H1 (cell line): ENCODE data around the gene DENND4A. TPM values are rescaled to one million over a fixed set of nuclear protein-coding genes. Genes with fewer than 3 reads are reported as not detected.

Experiments
- CTCF ChIA-PET: fragments of 300-600 bp; sonication (Branson Sonifier 250); formaldehyde crosslinking; loops from one replicate; lab custom pipeline; 2021; ENCODE audit not compliant: partially characterized antibody; lab: Charles Lee
- POLR2A ChIA-PET: fragments of 300-600 bp; sonication (Branson Sonifier 250); formaldehyde crosslinking; loops from one replicate; lab custom pipeline; 2021; ENCODE audit warnings: inconsistent platforms; ENCODE audit not compliant: partially characterized antibody; lab: Charles Lee
- DNase-seq, 2 experiments: peaks; one replicate each; pipeline versions ENCODE4 v3.0.0 to v3.0.0-alpha.2; 2010 to 2022; ENCODE audit warnings: low spot score in 2 of 2, low read depth in 1 of 2, mixed read lengths in 1 of 2
- FAIRE-seq: peaks from 2 replicates; lab custom pipeline; 2011; peaks lifted over from hg19 to GRCh38; lab: Jason Lieb, UNC
- H2AFZ ChIP-seq: 2 replicates; pipeline ENCODE4 v1.8.1; 2012; ENCODE audit warnings: low read length, inconsistent platforms
- H2AK5ac ChIP-seq: 2 replicates; pipeline ENCODE4 v1.6.1; 2013; ENCODE audit warnings: low read depth, low read length
- H2BK120ac ChIP-seq: replicated peaks from 2 replicates; pipeline ENCODE3; 2013; ENCODE audit warnings: low read depth, low read length, inconsistent platforms
- H2BK12ac ChIP-seq: 2 replicates; pipeline ENCODE4 v1.6.1; 2013; ENCODE audit warnings: low read depth, low read length
- H2BK15ac ChIP-seq: 2 replicates; pipeline ENCODE4 v1.6.1; 2013; ENCODE audit warnings: low read length
- H2BK20ac ChIP-seq: 2 replicates; pipeline ENCODE4 v1.6.1; 2013; ENCODE audit warnings: low read length
- H2BK5ac ChIP-seq: 2 replicates; pipeline ENCODE4 v1.6.1; 2013; ENCODE audit warnings: low read depth, low read length
- H3K14ac ChIP-seq: 2 replicates; pipeline ENCODE4 v1.6.1; 2013; ENCODE audit warnings: inconsistent platforms; ENCODE audit not compliant: insufficient read length
- H3K18ac ChIP-seq: 2 replicates; pipeline ENCODE4 v1.6.1; 2013; ENCODE audit warnings: low read length; ENCODE audit errors: extremely low read depth
- H3K23ac ChIP-seq: 2 replicates; pipeline ENCODE4 v1.6.1; 2013; ENCODE audit warnings: inconsistent platforms; ENCODE audit not compliant: insufficient read length
- H3K23me2 ChIP-seq: 2 replicates; pipeline ENCODE4 v1.6.1; 2013; ENCODE audit warnings: low read depth, low read length
- H3K27ac ChIP-seq: 2 replicates; pipeline ENCODE4 v1.6.1; 2011; ENCODE audit warnings: low read depth, low read length, inconsistent platforms
- H3K27me3 ChIP-seq, 4 experiments: replicated peaks in 1 of 4; 1 replicate in 1 of 4; 2 replicates in 3 of 4; pipeline versions ENCODE4 v1.6.1 to v1.8.1; 2011 to 2013; ENCODE audit warnings: low read length in 3 of 4, mild to moderate bottlenecking in 3 of 4, inconsistent platforms in 2 of 4, mixed read lengths in 2 of 4, moderate library complexity in 1 of 4; ENCODE audit not compliant: control insufficient read depth in 3 of 4, insufficient read depth in 3 of 4; ENCODE audit errors: extremely low read depth in 1 of 4
- H3K36me3 ChIP-seq, 4 experiments: 2 replicates each; pipeline versions ENCODE4 v1.6.1 to v1.8.1; 2011 to 2013; ENCODE audit warnings: mild to moderate bottlenecking in 4 of 4, low read length in 3 of 4, moderate library complexity in 2 of 4, control low read depth in 1 of 4, inconsistent platforms in 1 of 4; ENCODE audit not compliant: insufficient read depth in 4 of 4, control insufficient read depth in 2 of 4
- H3K4ac ChIP-seq: replicated peaks from 2 replicates; pipeline ENCODE3; 2013; ENCODE audit warnings: low read length, low read depth, mixed read lengths, inconsistent platforms; ENCODE audit not compliant: insufficient read length
- H3K4me1 ChIP-seq, 4 experiments: replicated peaks in 1 of 4; 1 replicate in 1 of 4; 2 replicates in 3 of 4; pipeline versions ENCODE4 v1.6.1 to v1.8.1; 2011 to 2013; ENCODE audit warnings: low read length in 3 of 4, inconsistent platforms in 2 of 4, mixed read lengths in 1 of 4; ENCODE audit not compliant: insufficient read depth in 4 of 4, control insufficient read depth in 3 of 4
- H3K4me2 ChIP-seq, 2 experiments: 2 replicates each; pipeline versions ENCODE4 v1.6.1 to v1.8.1; 2011 to 2013; ENCODE audit warnings: low read depth in 2 of 2, low read length in 2 of 2, control low read depth in 1 of 2, inconsistent platforms in 1 of 2, mild to moderate bottlenecking in 1 of 2; ENCODE audit not compliant: insufficient read depth in 1 of 2
- H3K4me3 ChIP-seq, 4 experiments: fragments of 200-600, 300-600 bp in 1 of 4; sonication (generic), shearing (Covaris generic), sonication (Bioruptor Twin) in 1 of 4; 2 replicates each; pipeline versions ENCODE4 v1.5.1 to v1.8.1; 2011 to 2016; ENCODE audit warnings: low read length in 4 of 4, low read depth in 3 of 4, control low read depth in 2 of 4, inconsistent platforms in 2 of 4, mild to moderate bottlenecking in 2 of 4, mixed read lengths in 1 of 4, moderate library complexity in 1 of 4; ENCODE audit not compliant: insufficient read depth in 2 of 4; ENCODE audit errors: extremely low read depth in 1 of 4
- H3K56ac ChIP-seq: replicated peaks from 2 replicates; pipeline ENCODE3; 2013; ENCODE audit warnings: low read depth, mild to moderate bottlenecking, mixed read lengths, low read length, inconsistent platforms; ENCODE audit not compliant: insufficient read length
- H3K79me1 ChIP-seq: 2 replicates; pipeline ENCODE4 v1.6.1; 2013; ENCODE audit warnings: low read depth, low read length, control low read depth
- H3K79me2 ChIP-seq, 2 experiments: 2 replicates each; pipeline versions ENCODE4 v1.6.1 to v1.8.1; 2012 to 2013; ENCODE audit warnings: low read length in 2 of 2, mild to moderate bottlenecking in 2 of 2, inconsistent platforms in 1 of 2; ENCODE audit not compliant: insufficient read depth in 2 of 2, control insufficient read depth in 1 of 2
- H3K9ac ChIP-seq, 4 experiments: replicated peaks in 1 of 4; 1 replicate in 1 of 4; 2 replicates in 3 of 4; pipeline versions ENCODE4 v1.6.1 to v1.8.1; 2011 to 2013; ENCODE audit warnings: low read depth in 3 of 4, low read length in 3 of 4, control low read depth in 2 of 4, mild to moderate bottlenecking in 2 of 4, moderate library complexity in 2 of 4, inconsistent platforms in 1 of 4; ENCODE audit errors: extremely low read depth in 1 of 4
- H3K9me3 ChIP-seq, 2 experiments: 2 replicates each; pipeline versions ENCODE4 v1.6.1 to v1.8.1; 2012 to 2013; ENCODE audit warnings: mild to moderate bottlenecking in 2 of 2, moderate library complexity in 2 of 2, control low read depth in 1 of 2, inconsistent platforms in 1 of 2, low read depth in 1 of 2, low read length in 1 of 2, mixed read lengths in 1 of 2; ENCODE audit not compliant: insufficient read depth in 2 of 2
- H4K20me1 ChIP-seq, 2 experiments: replicated peaks in 1 of 2; 2 replicates each; pipeline versions ENCODE3 to v1.8.1; 2011 to 2013; ENCODE audit warnings: inconsistent platforms in 2 of 2, low read length in 2 of 2, mild to moderate bottlenecking in 1 of 2; ENCODE audit not compliant: insufficient read depth in 2 of 2, control insufficient read depth in 1 of 2
- H4K5ac ChIP-seq: 2 replicates; pipeline ENCODE4 v1.6.1; 2013; ENCODE audit warnings: low read length, low read depth, mixed read lengths, inconsistent platforms; ENCODE audit not compliant: insufficient read length
- H4K8ac ChIP-seq: 2 replicates; pipeline ENCODE4 v1.8.0; 2013; ENCODE audit warnings: mild to moderate bottlenecking, moderate library complexity, low read length, inconsistent platforms; ENCODE audit not compliant: insufficient read depth; ENCODE audit errors: extremely low read depth
- H4K91ac ChIP-seq: replicated peaks from 2 replicates; pipeline ENCODE3; 2013; ENCODE audit warnings: low read length, mixed read lengths, inconsistent platforms; ENCODE audit not compliant: insufficient read length
- KDM1A ChIP-seq: fragments of 200-600, 300-600 bp; sonication (generic); IDR thresholded peaks from 2 replicates; pipeline ENCODE4 v1.7.1; 2016; ENCODE audit warnings: mild to moderate bottlenecking, low read length, borderline replicate concordance
- KDM5A ChIP-seq: fragments of 200-600 bp; IDR thresholded peaks from 2 replicates; pipeline ENCODE4 v1.7.1; 2012; ENCODE audit warnings: mild to moderate bottlenecking, low read length, inconsistent platforms, mixed read lengths
- POLR2A ChIP-seq, 2 experiments: IDR thresholded peaks; 1 replicate in 1 of 2; 2 replicates in 1 of 2; pipeline ENCODE4 v1.6.1; 2011; ENCODE audit warnings: low read depth in 2 of 2, low read length in 2 of 2, mild to moderate bottlenecking in 2 of 2; ENCODE audit errors: control extremely low read depth in 1 of 2
- SP1 ChIP-seq: IDR thresholded peaks from 2 replicates; pipeline ENCODE4 v1.6.1; 2011; ENCODE audit warnings: low read depth, low read length
- TEAD4 ChIP-seq: IDR thresholded peaks from 2 replicates; pipeline ENCODE4 v1.6.1; 2012; ENCODE audit warnings: low read depth, low read length, inconsistent platforms, mixed read lengths
- WGBS, 2 experiments: shearing (Covaris generic) in 1 of 2; methylation state at CpG; one replicate each; pipeline versions ENCODE4 v1.1.6 to v1.1.7; 2013 to 2015; ENCODE audit warnings: low lambda C conversion rate in 2 of 2, mixed read lengths in 2 of 2, inconsistent platforms in 1 of 2, low coverage in 1 of 2, missing lambda C conversion rate in 1 of 2; ENCODE audit not compliant: insufficient replicate concordance in 2 of 2, insufficient coverage in 1 of 2, insufficient read length in 1 of 2; ENCODE audit errors: extremely low coverage in 1 of 2, missing lambda C conversion rate in 1 of 2; 5-methylcytosine and 5-hydroxymethylcytosine counted together
- polyA plus RNA-seq, 7 experiments: library from polyadenylated mRNA; depleted of rRNA in 3 of 7; stranded (reverse) in 5 of 7; unstranded in 2 of 7; fragments of >200 nt in 5 of 7; fragments of 200-250 nt in 2 of 7; gene quantifications; 1 replicate in 5 of 7; 2 replicates in 1 of 7; 4 replicates in 1 of 7; pipeline versions ENCODE4 v1.2.1 to v1.2.3, GENCODE V29; 2011 to 2013; ENCODE audit warnings: missing spikeins in 2 of 7, mixed read lengths in 2 of 7
- total RNA-seq: library from RNA; stranded (reverse); fragmentation: NEBNext Ultra II Directional; extraction: Animal tissue kit (Norgen Biotek cat#: 25700); gene quantifications from 2 replicates; pipeline ENCODE4 v1.2.1, GENCODE V29; 2021
- TF ChIP-seq, protein P1 (sequence below): IDR thresholded peaks from 2 replicates; pipeline ENCODE4 v1.6.1; 2011; ENCODE audit warnings: low read length, improper control_type of control experiment

DENND4A gene
- total and polyA plus RNA-seq, 2 of the 8 experiments (the other 6 are each of a cell fraction or from before 2014, with no cell fraction given) = 1.3 to 4.7 TPM

DNA sequence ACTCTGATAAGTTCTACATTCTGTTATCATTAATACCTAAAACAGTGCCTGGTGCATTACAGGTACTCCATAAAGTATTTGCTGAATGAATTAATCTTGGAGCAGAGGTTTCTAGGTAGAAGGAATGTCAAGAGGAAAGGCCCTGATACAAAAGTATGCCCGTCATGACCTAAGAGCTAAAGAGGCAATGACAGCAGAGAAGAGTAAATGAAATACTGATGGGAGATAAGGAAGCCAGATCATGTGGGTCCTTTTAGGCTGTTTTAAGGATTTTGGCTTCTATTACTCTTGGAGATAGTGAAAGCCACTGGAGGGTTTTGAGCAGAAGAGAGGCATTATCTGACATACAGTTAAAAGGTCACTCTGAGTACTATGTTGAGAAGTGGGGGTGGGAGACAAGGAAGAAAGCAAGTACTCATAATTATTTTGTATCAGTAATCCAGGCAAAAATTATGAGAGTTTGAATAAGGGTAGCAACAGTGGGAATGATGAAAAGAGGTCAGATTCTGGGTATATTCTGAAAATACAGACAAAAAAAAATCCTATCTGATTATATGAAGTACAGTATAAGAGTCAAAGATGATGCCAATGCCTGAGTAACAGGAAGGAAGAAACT lies 48.3 kb downstream of the DENND4A start:
- no peak for FAIRE-seq
- no peaks in the 10 kb centered on the region for H3K27me3 ChIP-seq
- no peak overlapping the region for H4K8ac ChIP-seq
- no peak overlapping the region for H3K4me2 ChIP-seq
- H2BK120ac ChIP-seq = no peak overlapping the region
- no peaks in the 10 kb centered on the region for H4K20me1 ChIP-seq
- H3K79me2 ChIP-seq = no peaks in the 10 kb centered on the region
- ChIA-PET CTCF (no interaction called here), POLR2A (no interaction called here)
- no peaks in the 10 kb centered on the region for H3K79me1 ChIP-seq
- no peak overlapping the region for H2AFZ ChIP-seq
- no peak overlapping the region for H2AK5ac ChIP-seq
- H3K14ac ChIP-seq = no peak overlapping the region
- no peak overlapping the region for H3K4ac ChIP-seq
- no peak for TF ChIP-seq KDM1A
- TF ChIP-seq SP1 = no peak
- TF ChIP-seq POLR2A (IDR thresholded peaks at IDR 0.05; ENCODE audit: control extremely low read depth in 1 of 2, low read depth in 2 of 2, low read length in 2 of 2) = no peak
- TF ChIP-seq KDM5A = no peak
- TF ChIP-seq TEAD4 = no peak
- TF ChIP-seq, protein P1, sequence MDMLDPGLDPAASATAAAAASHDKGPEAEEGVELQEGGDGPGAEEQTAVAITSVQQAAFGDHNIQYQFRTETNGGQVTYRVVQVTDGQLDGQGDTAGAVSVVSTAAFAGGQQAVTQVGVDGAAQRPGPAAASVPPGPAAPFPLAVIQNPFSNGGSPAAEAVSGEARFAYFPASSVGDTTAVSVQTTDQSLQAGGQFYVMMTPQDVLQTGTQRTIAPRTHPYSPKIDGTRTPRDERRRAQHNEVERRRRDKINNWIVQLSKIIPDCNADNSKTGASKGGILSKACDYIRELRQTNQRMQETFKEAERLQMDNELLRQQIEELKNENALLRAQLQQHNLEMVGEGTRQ = no peak
- H2BK5ac ChIP-seq = no peak overlapping the region
- DNase-seq = no peak
- whole genome bisulfite sequencing, 2 experiments = 88% methylated on average over 1 of the region's 1 CpG; no CpG with 5 or more reads in 1 of the 2 experiments
- no peak overlapping the region for H3K9ac ChIP-seq
- H3K9me3 ChIP-seq = no peaks in the 10 kb centered on the region
- H2BK15ac ChIP-seq = no peak overlapping the region
- H3K56ac ChIP-seq = no peak overlapping the region
- no peaks in the 10 kb centered on the region for H3K36me3 ChIP-seq
- no peaks in the 10 kb centered on the region for H3K23me2 ChIP-seq
- no peak overlapping the region for H3K23ac ChIP-seq
- no peak overlapping the region for H3K18ac ChIP-seq
- no peak overlapping the region for H4K5ac ChIP-seq
- no peak overlapping the region for H3K27ac ChIP-seq
- no peak overlapping the region for H3K4me3 ChIP-seq
- H3K4me1 ChIP-seq = no peaks in the 10 kb centered on the region
- H2BK20ac ChIP-seq = no peak overlapping the region
- no peak overlapping the region for H4K91ac ChIP-seq
- H2BK12ac ChIP-seq = no peak overlapping the region
